Stimulated activated CD4-positive, alpha-beta T cell treated with anti-CD3 and anti-CD28 coated beads, Interleukin-15, amount 100 ng/mL, for 1 hour (primary cell): ENCODE data around the gene TENT5C.
A peak's percentile ranks its signal among the peaks of the same experiment; 100 is the strongest.
"Not testable (repeated sequence)": the region's sequence is repeated elsewhere in the genome, so short reads cannot be mapped to it uniquely, and the experiment has no call there.

Experiments
- DNase-seq, 2 donors: peaks; one replicate each; pipeline ENCODE4 v3.0.0-alpha.2; 2020; ENCODE audit warnings: low read depth in 1 of 2, low spot score in 1 of 2

The TENT5C gene

DNA sequence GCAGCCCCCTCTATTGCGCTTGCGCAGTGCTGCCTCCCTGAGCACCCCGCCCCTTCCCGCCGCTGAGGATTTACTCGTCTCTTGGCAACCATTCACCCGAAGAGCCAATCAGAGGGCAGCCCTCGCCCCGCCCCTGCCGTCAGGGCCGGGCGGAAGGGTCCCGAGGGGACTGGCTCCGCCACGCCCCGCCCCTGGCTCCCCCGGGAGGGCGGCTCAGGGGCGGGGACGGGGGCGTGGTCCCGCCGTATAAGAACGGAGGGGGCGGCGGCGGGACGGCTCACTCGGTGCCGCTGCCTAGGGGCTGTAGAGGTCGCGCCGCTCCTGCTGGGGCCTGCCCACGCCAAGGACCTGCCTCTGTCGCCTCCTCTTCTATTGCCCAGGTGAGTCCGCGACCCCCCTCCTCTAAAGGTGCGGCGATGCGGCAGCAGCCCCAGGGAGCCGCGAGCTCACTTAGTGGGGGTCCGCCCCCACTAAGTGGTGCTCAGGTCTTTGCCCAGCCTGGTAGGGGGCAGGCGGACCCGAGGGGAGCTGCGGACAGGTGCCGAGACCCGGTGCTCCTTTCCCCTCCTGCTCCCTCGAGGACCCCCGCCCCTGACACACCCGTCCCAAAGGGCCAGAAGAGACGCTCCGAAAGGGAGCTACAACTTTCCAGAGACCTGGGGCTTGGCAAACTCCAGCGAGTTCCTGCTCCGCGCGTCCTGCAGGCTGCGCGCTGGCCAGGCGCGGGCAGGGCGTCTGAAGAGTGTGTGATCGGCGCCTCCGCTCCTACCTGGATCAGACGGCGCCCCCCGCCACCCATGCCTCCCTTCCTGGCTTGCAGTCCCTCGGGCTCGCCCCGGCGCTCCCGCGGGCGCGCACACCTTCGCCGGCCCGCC is at the start of gene TENT5C:
TSS of gene TENT5C (plus strand) at position 275 of the 875 bp plus-strand sequence. CDS start 16,821 bp downstream, outside the sequence.
- peak; percentile 98 for DNase-seq

DNA sequence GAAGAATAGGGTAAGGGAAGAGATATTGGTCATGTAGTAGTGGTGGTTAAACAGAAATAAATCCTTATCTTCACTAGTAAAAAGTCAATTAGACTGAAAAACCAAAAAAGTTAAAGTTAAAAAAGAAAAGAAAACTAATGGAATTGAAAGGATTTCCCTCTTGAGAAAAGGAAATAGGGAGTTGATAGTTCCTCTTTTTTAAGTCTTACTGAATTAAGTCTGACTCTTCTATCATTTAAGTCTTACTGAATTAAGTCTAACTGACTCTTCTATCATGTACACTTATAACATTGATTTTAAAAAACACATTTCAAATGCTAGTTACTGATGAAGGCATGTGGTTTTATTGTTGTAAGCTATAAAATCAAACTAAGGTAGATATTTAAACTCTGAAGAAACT is 49.5 kb upstream of the TENT5C start:
- no peak for DNase-seq

DNA sequence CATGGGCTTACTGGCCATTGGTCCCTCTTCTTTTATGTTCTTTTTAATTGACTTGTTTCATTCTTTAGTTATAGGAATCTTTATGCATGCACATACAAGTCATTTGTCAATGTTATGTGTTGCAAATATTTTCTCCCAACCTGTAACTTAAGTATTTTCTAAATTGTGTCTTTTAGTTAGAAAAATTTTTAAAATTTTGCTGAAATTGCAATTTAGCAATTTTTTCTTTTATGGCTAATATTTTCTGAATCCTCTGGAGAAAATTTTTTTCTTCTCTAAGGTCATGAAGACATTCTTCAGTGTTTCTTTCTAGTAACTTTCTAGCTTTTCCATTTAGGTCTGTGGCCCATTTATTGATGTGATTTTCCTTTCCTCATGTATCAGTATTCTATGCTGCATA is 48.9 kb upstream of the TENT5C start:
- no peak for DNase-seq

DNA sequence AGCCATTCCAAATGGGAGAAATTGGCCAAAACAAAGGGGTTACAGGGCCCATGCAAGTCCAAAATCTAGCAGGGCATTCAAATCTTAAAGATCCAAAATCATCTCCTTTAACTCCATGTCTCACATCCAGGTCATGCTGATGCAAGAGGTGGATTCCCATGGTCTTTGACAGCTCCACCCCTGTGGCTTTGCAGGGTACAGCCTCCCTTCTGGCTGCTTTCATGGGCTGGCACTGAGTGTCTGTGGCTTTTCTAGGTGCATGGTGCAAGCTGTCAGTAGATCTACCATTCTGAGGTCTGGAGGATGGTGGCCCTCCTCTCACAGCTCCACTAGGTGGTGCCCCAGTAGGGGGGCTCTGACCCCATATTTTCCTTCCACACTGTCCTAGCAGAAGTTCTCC is 47.4 kb upstream of the TENT5C start:
- not testable (repeated sequence) for DNase-seq

DNA sequence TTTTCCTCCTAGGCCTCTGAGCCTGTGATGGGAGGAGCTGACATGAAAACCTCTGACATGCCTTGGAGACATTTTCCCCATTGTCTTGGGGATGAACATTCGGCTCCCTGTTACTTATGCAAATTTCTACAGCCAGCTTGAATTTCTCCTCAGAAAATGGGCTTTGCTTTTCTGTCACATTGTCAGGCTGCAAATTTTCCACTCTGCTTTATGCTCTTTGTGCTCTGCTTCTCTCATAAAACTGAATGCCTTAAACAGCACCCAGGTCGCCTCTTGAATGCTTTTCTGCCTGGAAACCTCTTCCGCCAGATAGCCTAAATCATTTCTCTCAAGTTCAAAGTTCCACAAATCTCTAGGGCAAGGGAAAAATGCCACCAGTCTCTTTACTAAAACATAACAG is 46.7 kb upstream of the TENT5C start:
- DNase-seq: no peak

DNA sequence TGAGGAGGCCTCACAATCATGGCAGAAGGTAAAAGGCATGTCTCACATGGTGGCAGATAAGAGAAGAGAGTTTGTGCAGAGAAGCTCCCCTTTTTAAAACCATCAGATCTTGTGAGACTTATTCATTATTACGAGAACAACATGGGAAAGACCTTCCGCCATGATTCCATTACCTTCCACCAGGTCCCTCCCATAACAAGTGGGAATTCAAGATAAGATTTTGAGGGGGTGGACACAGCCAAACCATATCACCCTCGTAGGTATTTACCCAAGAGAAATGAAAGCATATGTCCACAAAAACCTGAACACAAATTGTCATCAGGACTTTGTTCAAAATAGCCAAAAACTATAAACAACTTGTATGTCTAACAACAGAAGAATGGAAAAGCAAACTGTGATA is 45.9 kb upstream of the TENT5C start:
- DNase-seq: no peak

DNA sequence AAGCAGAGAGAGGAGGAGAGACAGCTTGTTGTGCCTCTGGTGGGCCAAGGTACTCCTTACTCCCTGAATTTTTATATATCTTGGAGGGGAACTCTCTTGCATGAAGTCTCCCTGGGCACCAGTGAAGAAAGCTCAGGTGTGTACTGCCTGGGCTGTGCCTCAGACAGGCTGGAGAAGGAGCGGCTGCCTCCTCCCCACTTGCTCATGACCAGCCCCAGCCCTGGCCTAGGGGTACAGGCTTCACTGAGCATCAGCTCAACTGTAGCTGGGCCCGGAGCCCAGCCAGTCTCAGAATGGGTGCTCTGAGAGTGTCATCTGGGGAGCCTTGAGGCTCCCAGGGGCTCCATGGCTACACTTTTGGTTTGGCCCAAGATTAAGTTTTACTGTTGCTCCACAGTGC is 44.8 kb upstream of the TENT5C start:
- DNase-seq: no peak

DNA sequence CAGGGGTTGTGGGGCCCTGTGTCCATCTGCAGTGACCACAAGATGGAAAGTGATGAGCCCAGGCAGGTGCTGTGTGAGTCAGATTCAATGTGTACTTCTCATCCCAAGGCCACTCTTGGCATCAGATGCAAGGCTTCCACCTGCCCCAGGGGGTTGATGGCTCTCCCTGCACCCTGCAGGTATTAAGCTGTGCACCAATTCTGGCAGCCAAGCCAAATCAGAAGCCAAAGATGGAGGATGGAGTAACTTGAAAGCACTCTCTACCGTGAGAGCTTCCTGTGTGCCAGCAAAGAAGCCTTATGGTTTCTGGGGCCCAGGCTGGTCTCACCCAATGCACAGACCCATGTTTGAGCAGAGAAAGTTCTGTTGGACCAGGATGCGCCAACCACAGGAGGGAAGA is 44.3 kb upstream of the TENT5C start:
- DNase-seq: no peak

DNA sequence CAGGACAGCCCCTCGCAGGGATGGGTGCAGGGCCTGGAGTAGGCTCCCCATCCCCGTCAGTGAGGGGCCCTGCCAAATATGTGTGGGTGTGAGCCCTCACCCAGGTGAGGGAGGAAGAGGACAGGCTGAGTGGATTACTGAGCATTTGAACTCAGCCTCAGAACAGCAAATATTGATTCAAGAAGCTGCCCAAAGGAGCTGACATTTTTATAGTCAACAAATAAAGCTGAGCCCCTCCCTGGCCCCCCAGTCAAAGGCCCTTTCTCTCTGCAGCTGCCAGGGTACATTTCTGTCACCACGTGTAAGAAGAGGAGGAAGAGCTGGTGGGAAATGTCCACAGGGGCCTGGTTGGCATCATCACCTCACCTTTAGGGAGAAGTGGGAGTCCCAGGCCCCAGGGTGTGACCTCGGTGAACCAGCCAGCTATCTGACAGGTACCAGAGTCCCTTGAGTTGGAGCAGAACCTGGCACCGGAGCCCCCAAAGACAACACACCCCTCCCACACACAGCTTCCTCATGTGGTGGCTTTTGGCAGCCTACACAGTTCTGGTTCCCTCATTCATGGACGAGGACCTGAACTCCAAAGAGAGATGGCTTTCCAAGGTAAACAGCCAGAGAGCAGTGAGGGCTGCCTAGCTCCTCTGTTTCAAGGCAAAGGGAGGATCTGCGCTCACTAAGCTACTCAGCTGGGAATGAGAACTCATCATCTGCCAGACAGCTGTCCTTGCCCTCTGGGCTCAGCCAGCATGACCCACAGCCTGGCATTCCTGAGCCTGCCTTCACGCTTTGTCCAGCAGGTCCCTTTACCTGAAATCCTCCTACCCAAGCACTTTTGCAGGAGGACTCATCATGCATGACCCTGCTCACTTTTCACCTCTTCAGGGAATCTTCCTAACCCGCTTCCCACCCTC is 43.0 kb upstream of the TENT5C start:
- DNase-seq: no peak

DNA sequence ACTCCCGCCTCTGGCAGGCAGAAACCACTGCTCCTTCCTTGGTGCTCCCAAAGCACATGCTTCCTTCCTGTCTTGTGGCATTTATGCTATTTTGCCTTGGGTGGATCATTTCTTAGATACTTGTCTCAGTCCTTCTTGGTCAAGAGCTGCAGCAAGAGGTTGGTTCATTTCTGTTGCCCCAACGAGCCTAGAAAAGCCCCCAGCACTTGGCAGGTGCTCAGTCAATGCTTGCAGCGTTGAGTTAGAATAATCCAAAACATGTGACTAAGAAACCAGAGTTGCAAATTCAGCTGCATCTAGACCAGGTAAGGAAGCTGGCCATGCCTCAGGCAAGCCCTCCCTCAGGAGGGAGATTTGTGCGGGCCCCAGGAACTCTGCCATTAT is 42.4 kb upstream of the TENT5C start:
- no peak for DNase-seq

DNA sequence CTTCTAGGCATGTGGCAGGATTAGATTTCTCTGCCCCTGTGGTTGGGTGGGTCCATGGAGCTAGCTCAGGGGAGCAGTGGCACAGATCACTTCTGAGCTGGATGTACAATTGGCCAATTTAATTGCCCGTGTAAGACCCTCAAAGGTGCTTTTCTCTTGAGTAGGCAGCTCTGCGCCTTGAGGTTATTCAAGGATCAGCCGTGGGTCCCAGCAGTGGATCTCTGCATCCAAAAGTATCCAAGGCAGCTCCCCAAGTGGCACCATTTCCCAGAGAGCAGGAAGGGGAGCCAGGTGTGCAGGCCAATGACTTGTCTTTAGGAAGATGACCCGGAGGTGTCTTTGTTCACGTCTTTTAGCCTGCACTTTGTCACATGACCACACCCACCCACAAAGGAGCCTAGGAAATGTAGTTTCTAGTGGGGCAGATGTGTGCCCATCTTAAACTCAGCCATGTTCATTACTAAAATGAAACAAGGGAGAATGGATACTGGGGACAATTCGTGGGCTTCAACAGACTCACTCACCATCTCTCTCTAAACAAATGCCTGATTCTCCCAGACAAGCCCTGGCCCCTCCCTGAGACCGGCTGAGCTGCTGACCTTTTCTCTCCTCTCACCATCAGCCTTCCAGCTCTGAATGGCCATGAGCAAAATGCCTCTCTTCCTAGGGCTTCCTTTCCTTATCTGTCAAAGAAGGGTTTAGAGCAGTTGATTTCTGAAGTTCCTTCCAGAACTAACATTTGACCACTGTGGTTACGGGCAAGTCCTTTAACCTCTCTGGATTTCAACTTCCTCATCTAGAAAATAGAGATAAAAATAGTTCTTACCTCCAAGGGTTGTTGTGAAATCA is 41.4 kb upstream of the TENT5C start:
- DNase-seq: no peak

DNA sequence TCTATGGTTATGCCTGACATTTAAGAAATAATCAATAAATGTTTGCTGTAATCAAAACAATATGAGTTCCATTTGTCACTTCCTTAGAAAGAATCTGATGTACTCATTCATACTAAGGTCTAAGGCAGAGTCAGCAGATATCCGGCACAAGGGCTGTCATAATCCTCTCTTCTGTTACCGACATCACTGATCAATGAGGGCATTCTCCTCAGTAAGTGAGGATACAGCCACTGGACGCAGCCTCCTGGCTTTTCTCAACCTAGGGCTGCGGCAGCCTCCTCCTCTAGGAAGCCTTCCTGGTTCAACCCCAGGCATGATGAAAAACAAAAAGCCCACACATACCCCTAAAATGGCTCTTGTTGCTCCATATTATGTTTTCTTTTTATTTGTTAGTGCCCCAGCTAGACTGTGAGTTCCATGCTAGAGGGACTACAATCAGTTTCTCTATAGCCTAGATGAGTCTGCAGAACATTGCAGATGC is 40.7 kb upstream of the TENT5C start:
- DNase-seq: no peak

DNA sequence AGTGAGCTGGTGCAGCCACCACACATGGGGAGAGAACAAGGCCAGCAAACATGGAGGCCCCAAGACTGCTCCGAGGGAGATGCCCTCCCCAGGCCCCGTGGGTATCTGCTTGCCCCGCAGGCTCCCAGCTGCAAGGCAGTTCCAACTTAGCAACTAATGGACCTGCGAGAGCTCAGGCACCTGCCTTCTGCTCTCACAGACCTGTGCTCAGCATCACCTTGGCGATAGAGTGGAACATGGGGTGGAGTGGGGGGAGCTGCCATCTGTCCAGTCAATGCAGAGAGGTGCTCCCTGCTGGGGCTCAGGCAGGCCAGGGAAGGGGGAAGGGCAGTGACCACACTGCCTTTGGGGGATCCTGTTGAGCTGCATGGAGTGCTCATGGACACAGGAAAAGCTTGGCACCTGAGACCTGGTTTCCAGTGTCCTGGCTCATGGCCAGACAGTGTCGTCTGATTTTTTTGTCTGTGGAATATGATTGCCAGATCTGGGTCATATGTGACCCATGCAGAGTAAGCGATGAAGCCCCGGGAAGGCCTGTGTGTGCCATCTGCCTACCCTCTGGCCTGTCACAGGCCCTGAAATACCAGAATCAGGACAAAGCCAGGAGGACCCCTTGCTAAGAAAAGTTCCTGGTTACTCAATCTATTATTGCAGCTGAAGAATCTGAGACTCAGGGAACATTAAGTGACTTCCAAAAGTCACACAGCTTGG is 39.9 kb upstream of the TENT5C start:
- DNase-seq: no peak

DNA sequence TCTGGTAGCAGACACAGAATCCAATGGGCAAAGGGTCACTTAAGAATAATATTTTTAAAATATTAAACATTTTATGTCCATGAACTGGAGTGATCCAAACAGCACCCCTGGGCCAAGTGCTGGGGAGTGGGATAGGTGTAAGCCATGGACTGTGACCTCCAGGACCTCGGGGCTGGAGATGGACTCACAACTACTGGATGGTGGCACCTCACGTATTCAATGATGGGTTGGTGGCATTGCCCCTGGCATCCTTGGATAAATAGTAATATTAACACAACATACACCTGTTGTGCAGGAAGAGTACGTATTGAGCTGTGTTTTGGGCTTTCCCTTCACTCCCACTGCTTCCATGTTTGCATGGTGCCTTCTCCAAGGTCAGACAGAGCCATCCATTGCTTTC is 39.3 kb upstream of the TENT5C start:
- no peak for DNase-seq

DNA sequence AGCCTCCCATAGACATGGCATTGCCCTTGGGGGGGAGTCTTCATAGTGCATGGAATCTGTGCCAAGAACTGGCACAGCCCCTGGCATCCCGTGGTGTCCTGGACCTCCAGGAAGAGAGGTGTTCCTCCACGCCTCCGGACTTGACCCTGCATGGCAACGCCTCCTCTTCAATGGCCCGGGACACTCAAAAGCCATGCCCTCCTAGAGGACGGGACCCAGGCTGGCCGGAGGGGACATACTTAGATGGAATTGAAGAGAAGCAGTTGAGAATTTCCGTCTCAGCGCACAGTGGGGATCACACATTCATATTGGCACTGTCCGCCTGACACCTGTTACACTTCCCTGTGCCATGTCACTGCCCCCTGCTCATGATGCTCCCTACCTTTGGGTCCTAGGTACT is 38.4 kb upstream of the TENT5C start:
- DNase-seq: no peak

DNA sequence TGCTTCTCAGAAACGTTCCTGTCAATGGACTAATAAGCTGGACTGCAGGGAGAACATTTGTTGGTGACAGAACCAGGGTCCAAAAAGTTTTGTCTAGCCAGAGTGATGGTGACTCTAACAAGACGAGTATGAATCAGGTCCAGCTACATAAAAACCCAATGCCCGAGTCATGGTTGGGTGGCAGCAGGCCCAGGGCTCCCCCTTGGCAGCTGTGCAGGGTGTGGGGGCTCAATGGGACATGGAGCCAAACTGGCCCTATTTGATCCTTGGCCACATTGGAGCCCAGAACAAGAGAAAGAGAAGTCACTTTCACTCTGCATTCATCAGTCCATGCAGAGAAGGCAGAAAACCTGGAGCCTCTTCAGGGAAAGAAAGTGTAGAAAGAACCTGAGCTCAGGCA is 37.9 kb upstream of the TENT5C start:
- DNase-seq: no peak

DNA sequence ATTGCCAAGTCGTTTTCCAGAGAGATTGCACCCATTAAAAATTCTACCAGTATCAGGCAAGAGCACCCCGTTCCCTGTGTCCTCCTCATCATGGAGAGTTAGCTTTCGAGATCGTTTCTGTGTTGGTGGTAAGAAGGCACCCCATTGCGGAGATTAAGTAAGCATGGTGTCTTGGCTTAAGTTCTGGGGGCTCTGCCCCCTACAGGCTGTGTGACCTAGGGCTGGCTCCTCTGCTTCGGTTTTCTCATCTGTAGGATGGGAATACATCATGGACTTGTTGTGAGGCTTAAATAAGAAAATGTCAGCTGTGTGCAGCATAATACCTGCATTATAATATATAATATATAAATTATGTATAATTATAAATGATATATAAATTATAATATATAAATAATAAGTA is 36.8 kb upstream of the TENT5C start:
- no peak for DNase-seq

DNA sequence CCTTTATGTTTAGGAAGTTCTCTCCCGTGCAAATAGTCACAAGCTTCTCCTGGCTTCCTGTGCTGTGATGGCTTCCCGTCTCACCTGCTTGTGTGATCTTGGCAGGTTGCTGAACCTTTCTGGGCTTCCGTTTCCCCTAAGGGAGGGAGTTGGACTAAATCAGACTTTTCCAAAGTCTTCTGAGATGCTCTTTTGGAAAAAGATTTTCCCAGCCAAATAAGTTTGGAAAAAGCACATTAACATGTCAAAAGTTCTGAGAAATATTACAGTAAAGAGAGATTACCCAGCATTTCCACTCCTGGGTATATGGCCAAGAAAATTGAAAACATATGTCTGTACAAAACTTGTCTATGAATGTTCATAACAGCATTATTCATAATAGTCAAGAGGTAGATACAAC is 36.0 kb upstream of the TENT5C start:
- no peak for DNase-seq

DNA sequence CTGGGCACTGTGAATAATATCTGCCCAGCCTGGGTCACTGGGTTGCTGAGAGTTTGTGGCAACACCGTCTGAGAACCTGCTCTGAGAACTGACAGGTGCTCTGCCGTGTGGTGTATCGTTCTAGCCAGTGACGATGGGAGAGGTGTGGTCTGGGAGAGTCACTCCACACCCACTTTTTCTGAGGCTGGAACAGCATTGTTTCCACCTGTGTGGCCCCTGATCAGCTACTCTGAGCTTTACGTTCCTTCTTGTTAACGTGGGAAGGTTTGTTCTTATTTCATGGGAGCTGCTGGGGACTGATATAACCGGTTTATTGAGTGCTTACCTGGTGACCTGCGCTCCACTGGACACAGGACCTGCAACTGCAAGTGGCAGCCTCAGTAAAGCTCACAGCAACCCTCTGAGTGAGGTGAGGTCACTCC is 34.8 kb upstream of the TENT5C start:
- no peak for DNase-seq

DNA sequence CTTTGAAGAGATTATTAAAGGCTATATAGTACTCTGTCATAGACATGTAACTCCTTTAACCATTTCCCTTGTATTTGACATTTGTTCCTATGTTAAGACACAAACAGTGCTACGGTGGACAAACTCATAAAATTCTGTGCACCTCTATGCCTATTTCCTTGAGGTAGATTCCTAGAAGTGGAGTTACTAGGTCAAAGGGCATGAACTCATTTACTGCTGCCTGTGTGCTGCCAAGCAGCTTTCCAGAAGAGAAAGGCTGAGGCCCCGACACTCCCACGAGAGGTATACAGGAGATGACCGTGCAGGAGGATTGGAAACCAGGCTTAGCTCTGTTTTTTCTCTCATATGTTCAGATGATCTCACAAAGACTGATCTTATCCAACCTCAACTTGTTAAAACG is 34.4 kb upstream of the TENT5C start:
- no peak for DNase-seq

DNA sequence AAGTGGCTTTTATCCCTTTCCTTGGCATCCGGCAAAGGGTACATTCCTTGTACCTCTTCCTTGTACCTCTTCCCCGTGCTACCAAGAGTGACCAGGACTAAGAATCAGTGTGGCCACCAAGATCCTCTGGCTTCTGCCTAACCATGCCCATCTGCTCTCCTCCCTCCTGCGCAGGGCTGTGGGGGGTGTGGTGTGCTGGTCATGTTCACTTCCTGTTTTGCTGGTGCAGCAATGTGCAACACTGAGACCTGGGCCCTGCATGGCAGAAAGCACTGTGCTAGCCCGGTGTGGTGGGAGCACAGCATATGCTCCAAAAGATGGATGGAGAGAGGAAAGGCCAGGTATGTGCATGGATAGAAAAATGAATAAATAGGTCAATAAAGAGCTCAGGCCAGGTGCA is 33.3 kb upstream of the TENT5C start:
- no peak for DNase-seq
